Stimulated activated naive CD4-positive, alpha-beta T cell treated with Interleukin-2 at 50 U/mL for 16 hours (primary cell): ENCODE results near the gene TLE4.

Experiments
- DNase-seq: peaks from one replicate; lab custom pipeline; 2025; lab: John Stamatoyannopoulos, UW

The TLE4 gene

DNA sequence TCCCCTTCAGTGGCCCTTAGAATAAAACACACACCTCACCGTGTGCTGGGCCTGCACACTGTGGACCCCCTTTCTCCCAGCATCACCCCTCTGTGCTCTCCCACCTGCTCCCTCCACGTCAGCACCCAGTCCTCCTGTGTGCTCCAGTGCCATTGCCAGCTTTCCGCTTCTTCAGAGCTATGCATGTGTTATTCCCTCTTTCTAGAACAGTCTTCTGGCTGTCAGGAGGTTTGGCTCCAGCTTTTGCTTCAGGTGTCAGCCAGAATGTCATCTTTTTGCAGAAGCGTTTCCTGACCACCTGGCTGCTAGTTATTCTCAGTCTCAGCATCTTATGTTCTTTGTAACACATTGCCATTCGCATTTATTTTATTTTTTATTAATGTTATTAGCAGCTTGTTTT, 119.7 kb downstream of the TLE4 start:
- DNase-seq = no peak

DNA sequence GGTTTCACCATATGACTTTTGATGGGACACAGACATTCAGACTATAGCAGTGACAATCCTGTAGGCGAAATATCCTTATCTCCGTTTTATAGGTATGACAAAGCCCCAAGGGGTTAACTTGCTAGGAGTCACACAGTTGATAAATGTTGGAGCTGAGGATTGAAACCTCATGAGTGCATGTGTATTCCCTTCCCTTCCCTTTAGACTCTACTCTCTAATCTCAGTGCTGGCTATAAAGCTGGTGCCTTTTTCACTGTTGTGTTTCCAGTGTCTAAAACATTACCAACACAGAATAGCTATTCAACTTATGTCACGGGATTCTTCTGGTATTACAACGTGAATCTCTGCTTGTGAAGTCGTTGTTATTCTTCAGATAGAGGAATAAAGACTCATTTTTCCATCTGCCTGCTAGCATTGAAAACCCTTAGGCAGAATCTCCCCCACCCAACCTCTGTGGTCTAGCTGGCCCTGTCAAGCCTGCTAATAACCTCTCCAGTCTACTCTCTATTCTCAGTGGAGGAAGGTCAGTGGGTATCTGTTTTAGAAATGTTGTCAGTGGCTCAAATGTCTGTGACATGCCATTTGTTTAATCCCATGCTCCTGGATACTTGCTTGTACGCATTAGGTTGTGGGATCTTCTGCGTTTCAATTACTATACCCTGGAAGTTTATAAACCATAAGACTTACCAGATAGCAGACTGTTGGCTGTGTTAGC, 121.2 kb downstream of the TLE4 start:
- DNase-seq = no peak

DNA sequence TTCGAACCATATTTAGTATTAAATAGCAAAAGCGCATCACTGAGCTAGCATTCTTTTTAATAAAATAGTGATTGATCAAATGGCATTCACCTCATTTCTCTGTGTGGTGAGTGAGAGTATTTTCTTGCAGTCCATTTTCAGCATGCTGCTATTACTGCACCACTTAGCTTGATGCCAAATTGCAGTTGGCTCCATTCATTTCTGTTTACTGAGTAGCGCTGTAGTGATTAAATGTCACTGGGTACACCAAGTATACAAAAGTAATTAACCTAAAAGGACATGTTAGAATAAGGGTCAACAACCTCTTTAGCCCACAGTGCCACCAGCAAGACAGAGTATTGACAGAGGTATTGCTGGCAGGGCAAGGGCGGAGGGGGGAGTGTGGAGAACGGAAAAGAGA, 122.0 kb downstream of the TLE4 start:
- no peak for DNase-seq

DNA sequence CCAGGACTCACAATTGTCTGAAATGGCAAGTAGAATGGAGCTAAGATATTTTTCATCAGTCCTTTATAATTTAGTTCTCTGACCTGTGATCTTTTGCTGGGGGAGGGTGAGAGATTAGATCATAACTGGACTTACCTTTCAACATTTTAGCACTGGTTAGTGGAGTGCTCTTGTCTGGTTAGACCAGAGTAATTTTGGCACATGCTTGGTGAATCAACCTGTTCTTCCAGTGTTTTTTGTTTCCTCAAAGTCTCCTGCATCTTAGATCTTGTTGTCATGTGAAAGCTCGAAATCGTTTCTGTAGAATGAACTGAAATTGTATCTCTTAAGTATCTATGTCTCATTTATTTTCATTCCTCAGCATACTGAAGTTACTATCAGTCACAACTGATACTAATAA, 122.4 kb downstream of the TLE4 start:
- no peak for DNase-seq

DNA sequence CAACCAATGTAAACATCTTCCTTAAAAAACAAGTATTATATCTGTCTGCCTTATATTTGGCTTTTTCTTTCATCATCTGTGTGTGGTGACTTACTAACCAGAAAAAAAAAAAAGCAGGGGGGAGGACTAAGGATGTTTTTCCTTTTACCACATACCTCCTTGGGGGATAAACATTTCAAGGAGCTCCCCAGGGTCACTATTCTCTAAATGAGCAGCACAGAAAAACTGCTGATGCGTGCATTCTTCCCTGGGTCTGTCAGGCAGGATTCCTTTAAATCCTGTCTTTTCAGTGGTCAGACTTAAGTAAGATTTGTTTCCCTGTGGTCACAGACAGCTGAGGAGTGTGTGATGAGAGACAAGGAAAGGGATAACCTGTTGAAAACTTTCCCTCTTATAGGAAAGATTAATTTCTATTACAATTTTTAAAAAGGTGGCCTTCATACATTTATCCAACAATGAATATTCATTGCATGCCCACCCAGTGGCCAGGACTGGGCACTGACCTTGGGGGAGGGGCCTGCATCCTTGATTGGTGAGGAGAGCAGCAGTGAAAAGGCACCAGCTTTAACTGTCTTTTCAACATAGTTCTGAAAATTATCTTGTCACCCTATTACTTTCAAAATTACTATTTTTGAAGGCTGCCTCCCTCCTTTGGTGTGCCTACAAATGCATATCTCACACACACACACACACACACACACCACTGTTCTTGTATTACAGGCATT, 123.1 kb downstream of the TLE4 start:
- DNase-seq = no peak

DNA sequence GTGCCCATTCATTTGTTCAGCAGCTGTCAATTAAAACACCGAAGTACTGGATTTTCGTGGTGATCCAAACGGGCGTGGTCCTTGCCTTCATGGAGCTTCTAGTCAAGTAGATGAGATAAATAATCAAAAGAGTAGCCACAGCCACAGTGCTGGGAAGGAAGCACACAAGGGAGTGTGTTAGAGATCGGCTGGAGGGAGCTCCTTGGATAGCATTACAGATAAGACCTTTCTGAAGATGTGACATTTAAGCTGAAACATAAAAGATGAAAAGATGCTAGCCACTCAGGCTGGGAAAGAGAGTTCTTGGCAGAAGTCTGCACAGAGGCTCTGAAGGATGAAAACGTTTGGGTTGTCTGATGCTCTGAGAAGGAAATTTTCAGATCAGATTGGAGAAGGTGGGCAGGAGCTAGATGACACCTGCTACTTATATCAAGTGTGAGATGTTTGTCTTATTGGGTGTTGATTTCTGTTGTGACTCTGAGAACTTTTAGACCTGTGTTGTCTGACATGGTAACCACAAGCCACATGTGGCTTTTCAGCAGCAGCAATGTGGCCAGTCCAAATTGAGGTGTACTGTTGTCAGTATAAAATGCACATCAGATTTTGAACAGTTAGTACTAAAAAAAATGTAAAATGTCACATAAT, 123.9 kb downstream of the TLE4 start:
- DNase-seq = no peak

DNA sequence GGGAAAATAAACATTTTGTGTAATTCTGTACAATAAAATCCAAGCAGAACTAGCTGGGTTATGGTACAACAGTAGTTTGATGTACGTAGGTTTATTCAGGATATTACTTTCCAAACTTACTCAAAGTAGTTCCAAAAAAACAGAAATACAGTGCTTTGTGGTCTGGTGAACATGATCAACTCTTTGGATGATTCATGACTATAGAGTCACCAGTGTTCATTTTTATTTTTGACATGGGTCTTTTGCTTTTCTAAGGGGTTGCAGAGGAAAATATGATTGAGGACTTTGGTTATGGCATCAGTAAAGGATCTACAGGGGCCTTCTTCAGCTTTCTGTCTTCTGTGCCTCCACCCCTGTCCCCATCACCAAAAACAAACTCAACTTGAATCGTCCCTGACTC, 127.2 kb downstream of the TLE4 start:
- no peak for DNase-seq

DNA sequence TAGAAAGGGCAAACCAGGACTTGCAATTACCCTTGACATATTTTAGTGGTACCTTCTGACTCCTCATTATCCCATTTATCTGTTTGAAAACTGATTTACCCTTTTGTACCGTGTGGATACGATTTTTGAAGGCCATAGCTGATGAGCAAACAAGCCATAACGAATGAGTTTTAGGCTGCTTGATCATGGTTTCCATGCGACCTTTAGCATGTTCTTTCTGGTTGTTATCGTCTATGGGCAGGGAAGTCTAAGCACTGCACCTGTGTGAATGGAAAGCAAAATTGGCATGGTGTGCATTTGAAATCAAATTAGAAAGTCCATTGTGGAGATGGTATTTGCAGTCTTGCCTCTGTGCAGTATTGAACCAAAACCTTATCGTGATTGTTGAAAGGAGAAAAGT, 127.7 kb downstream of the TLE4 start:
- no peak for DNase-seq

DNA sequence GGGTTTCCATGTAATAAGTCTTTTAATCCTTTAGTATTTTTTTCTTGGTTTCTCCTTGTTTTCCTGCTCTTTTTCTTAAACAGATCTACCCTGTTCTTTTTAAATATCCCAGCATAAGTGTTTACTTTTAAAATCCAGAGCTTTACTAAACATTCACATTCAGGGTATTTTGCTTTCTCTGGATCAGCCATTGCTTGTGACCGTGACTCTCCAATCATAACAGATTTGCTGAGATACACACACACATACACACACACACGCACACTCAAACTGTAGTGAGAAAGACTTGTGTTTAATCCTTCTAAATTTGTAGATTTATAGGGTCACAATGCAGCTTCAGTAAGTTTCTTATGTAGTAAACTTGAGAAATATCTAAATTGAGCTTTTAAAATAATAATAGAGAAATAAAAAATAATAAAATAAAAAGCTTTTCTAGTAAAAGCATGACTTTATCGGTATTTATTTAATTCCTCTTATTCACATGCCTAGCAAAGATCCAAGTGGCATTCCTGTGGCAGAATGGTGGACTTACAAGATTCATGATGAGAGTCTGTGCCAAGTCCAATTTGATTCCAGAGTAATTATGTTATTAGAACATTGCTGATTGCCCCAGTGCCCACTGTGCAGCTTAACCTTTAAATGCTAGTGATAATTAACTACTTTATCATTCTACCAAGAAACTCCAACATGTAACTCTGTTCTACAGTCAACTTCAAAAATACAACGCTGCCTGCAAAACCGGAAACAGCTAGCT, 129.0 kb downstream of the TLE4 start:
- DNase-seq = no peak

DNA sequence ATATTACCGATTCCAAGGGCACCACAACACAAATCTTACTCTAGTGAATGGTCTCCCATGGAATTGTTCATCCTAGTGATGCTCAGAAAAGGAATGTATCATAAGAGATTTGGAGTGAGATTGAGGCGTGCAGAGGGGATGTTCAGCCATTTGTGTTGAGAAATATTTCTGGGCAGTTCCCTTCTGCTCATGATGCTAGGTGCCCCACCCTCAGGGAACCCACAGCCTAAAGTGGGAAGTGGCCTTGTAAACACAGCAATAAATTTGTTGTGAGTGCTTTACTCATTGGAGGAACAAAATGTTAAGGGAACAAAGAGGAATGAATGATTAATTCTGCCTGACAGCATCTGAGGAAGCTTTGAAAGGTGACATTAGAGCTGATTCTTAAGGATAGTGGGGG, 129.9 kb downstream of the TLE4 start:
- no peak for DNase-seq

DNA sequence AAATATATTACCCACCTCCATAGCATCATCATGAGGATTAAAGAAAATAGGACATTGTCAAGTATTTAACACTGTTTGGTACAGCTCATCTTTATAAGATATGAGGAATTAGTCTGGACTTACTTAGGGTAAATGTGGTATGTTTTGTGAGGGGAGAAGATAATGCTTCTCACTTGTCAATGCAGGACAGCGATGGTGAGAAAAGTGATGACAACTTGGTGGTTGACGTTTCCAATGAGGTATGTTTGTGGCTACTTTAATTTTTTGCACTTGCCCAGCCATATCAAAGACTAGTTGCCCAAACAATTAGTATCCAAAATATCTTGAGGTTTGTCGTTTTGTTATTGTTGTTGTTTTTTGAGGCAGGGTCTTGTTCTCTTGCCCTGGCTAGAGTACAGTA, 133.9 kb downstream of the TLE4 start:
- DNase-seq = no peak

DNA sequence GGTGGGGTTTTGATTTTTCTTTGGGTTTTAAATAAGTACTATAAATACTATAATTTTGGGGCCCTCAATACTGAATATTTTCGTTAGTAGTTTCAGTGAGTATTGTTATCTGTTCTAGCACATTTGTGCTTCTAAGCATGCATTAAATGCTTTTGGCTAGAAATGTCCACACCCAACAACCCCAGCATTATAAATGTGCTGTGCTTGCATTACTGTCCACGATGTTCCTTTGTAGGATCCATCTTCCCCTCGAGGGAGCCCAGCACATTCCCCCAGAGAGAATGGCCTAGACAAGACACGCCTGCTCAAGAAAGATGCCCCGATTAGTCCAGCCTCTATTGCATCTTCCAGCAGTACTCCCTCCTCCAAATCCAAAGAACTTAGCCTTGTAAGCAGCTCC, 134.7 kb downstream of the TLE4 start:
- DNase-seq = no peak

DNA sequence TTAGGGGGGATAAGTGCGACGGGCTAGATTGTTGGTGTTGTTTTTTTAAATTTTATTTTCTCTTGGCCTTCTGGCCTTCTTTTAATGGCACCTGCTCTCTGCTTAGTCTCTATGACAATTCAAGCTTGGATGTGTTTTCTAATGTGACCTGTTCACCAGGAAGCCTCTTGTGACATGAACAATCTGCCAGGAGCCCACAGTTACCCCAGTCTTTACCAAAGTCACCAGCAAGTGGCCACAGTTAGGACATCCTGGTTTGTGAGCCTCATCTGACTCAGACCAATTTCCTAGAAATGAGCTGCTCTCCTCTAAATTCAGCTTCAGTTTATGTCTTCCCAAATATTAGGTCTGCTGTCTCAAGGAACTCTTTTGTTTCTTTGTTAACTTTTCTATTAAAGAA, 135.8 kb downstream of the TLE4 start:
- no peak for DNase-seq

DNA sequence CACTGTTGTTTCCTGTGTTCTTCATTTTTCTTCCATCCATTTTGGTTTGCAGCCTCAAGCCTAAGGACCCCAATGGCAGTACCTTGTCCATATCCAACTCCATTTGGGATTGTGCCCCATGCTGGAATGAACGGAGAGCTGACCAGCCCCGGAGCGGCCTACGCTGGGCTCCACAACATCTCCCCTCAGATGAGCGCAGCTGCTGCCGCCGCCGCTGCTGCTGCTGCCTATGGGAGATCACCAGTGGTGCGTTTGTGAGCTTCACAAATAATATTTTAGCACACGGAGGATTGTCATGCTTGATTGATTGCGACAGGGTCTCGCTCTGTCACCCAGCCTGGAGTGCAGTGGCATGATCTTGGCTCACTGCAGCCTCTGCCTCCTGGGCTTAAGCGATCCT, 136.8 kb downstream of the TLE4 start:
- no peak for DNase-seq

DNA sequence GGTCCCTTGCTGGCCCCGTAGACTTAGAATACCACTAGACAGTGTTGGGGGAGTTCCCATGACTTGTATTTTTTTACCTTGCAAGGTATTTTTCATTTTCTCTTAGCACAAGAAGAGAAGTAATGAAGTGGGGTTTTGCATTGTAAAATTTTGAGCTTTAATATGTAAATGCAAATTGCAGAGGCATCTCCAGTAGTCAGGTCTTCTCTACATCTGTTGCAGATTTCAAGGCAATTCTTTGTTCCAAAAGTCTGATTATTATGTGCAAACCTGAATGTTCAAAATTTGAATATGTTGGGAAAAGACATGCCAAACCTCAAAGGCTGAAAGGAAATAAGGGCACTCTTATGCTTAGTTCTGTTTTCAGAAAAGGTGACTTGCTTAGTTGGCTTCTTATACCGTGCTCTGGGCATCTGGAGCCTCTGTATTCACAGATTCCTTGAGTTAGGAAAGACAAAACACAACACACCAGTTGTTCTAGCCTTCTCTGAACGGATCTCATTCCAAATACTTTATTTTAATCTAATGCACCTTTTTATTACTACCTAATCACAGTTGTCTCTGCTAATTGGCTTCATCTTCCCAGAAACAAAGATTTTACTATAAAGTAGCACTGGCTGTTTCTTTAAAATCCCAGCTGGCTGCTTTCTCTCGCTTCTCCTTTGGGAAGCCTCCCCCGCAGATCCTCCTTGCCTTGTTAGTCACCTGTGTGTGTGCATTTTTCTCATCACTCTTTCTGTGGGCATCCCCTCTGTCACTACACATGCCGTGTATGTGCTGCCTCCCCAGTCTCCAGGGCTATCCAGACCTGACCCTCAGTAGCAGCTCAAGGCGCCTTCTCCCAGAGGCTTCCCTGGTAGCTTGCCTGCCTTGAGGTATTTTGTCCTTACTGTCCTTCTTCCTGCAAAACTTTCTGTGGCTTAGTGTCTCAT, 138.2 kb downstream of the TLE4 start:
- no peak for DNase-seq

DNA sequence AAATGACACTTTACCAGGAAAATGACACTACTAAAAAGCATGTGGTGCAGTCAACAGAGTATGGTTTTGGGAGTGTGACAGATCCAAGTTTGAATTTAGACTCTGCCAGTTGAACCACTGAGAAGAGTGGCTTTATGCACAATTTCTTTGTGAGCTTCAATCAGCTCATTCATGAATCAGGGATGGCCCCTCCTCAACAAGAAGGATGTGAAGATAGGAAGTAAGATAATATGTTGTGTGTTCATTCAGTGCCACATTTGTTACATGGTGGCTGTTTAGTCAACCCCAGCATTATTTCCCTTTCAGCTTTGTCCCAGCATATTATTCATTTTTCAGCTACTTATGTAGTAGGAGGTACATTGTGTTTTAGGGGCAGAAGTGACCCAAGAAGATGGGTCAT, 140.1 kb downstream of the TLE4 start:
- no peak for DNase-seq

DNA sequence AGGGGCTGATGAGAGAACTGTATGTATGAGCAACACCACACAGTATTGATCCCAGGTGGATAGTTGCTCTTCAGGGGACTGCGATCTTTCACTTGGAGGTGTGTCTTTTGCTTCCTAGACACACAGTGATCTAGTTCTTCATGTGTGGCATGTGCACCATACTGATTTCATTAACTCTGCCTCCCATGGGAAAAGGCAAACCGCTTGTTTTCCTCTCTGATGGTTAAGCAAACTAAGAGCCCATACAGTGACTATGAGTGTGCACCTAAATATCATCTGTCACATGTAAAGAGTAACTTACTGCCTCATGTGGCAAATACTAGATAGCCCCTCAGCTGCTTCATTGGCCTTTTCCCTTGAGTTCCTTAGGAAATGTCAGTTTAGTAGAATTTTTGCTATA, 147.3 kb downstream of the TLE4 start:
- no peak for DNase-seq

DNA sequence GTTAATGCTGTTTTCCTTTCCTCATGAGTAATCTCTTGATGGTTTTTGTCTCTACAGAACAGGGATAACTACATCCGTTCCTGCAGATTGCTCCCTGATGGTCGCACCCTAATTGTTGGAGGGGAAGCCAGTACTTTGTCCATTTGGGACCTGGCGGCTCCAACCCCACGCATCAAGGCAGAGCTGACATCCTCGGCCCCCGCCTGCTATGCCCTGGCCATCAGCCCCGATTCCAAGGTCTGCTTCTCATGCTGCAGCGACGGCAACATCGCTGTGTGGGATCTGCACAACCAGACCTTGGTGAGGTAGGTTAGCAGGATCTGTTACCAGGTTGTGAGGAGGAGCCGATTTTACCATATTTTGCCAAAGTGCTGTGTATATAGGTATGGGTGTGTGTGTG, 148.2 kb downstream of the TLE4 start:
- no peak for DNase-seq

DNA sequence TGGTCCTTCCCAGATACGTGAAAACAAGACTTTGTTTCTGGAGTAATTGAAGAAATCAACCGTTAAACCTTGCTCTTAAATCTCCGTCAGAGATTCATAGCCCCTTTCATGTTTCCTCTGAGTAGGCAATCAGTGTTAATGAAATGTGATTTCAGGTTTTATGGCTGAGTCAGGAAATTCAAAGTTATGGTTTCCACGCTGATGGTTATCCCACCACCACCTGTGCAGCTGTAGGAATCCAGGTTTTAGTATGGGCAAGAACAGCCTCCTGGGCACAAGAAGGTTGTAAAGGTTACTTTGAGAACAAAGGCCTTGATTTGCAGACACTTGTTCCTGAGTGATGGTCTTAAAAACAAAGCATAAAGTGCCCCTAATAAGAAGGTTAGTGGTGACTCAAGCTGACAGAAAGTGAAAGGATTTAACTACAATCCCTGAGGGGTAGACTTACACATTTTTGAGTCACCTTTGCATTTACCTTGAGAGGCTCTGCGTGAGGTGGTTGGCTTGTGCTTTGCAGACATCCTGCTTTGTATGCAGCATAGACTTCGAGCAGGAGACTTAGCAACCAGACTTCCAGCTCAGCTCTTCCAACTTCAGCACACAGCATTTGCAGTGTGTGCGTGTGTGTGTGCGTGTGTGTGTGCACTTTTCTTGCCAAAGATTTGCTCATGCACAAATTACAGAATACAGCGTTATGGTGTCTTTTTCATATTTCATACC, 159.6 kb downstream of the TLE4 start:
- DNase-seq = no peak

DNA sequence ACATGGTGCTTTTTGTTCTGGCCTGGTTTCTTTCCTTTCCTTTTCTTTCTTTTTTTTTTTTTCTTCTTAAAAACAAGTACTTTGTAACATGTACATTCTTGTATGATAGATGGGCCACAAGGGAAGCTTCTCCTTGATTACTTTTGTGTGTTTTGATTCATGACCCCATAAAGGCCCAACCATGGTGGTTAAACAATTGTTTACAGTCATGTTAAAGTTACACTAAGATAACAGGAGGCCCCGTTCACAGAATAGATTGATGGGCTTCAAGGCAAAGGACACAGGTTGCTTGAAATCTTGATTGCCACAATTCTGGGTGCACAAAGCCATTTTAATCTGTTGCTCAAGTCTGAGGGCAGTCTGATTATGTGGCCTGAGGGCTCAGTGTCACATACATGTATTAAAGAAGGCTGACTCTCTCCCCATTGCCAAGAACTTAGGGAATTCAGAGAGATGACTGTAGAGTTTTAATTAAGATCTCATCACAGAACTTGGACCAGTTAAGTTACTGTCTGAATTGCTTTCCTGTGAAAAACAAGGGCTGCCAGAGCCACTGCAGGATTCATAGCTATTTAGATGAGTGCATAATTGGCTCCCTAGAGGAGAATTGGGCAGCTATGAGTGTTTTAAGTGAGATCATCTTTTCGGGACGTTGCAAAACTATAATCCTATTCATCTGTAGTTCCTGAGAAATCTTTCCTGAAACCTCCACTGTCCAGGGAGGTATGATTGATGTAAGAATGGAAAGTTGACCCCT, 163.4 kb downstream of the TLE4 start:
- DNase-seq = no peak
